ENCODE data around the gene PLCH1.

PLCH1 gene

GRCh38 chr3:155457591-155457990 lies 287.3 kb downstream of the PLCH1 start:
- DNase-seq (ENCODE audit: low spot score), result no peak

- DNase-seq (ENCODE audit: low spot score), result no peak
Measured at GRCh38 chr3:155455765-155456164, 289.1 kb downstream of the PLCH1 start.

GRCh38 chr3:155453512-155453911 lies 291.4 kb downstream of the PLCH1 start:
- no peak for DNase-seq (ENCODE audit: low spot score)

- DNase-seq (ENCODE audit: low spot score), result no peak
Measured at GRCh38 chr3:155449613-155450267, 295.1 kb downstream of the PLCH1 start.

- DNase-seq (ENCODE audit: low spot score), result no peak
Measured at GRCh38 chr3:155448531-155448930, 296.3 kb downstream of the PLCH1 start.

- DNase-seq (ENCODE audit: low spot score), result no peak
Measured at GRCh38 chr3:155446366-155446765, 298.5 kb downstream of the PLCH1 start.

GRCh38 chr3:155444771-155445170 lies 300.1 kb downstream of the PLCH1 start:
- DNase-seq (ENCODE audit: low spot score), result no peak

- no peak for DNase-seq (ENCODE audit: low spot score)
Measured at GRCh38 chr3:155443815-155444214, 301.1 kb downstream of the PLCH1 start.

GRCh38 chr3:155442072-155442471 lies 302.8 kb downstream of the PLCH1 start:
- DNase-seq (ENCODE audit: low spot score), result no peak

GRCh38 chr3:155441506-155441905 lies 303.4 kb downstream of the PLCH1 start:
- DNase-seq (ENCODE audit: low spot score), result no peak

GRCh38 chr3:155441026-155441425 lies 303.8 kb downstream of the PLCH1 start:
- no peak for DNase-seq (ENCODE audit: low spot score)

- DNase-seq (ENCODE audit: low spot score), result no peak
Measured at GRCh38 chr3:155435821-155436220, 309.1 kb downstream of the PLCH1 start.

- no peak for DNase-seq (ENCODE audit: low spot score)
Measured at GRCh38 chr3:155431856-155432570, 312.9 kb downstream of the PLCH1 start.

- no peak for DNase-seq (ENCODE audit: low spot score)
Measured at GRCh38 chr3:155428563-155428962, 316.3 kb downstream of the PLCH1 start.

GRCh38 chr3:155426524-155427230 lies 318.2 kb downstream of the PLCH1 start:
- peak; percentile 21 for DNase-seq (ENCODE audit: low spot score)

GRCh38 chr3:155425396-155425795 lies 319.5 kb downstream of the PLCH1 start:
- DNase-seq (ENCODE audit: low spot score), result no peak

GRCh38 chr3:155424323-155424710 lies 320.6 kb downstream of the PLCH1 start:
- no peak for DNase-seq (ENCODE audit: low spot score)

GRCh38 chr3:155423526-155424322 lies 321.1 kb downstream of the PLCH1 start:
- peak; percentile 17 for DNase-seq (ENCODE audit: low spot score)

- peak; percentile 40 for DNase-seq (ENCODE audit: low spot score)
Measured at GRCh38 chr3:155420881-155421486, 323.9 kb downstream of the PLCH1 start.

- DNase-seq (ENCODE audit: low spot score), result no peak
Measured at GRCh38 chr3:155420406-155420805, 324.5 kb downstream of the PLCH1 start.

GRCh38 chr3:155418407-155418806 lies 326.5 kb downstream of the PLCH1 start:
- DNase-seq (ENCODE audit: low spot score), result no peak

- DNase-seq (ENCODE audit: low spot score), result no peak
Measured at GRCh38 chr3:155417119-155417517, 327.8 kb downstream of the PLCH1 start.
